ENCODE data around the gene RGS3. TPM values are rescaled to one million over a fixed set of nuclear protein-coding genes. Genes with fewer than 3 reads are reported as not detected.

RGS3 gene
- total RNA-seq, 6 donors from 2014 or later: 60.3 to 93.2 (median 72.6) TPM

- ATAC-seq (ENCODE audit: low FRiP score in 2 of 2): no peak
- 72 to 77% methylated on average over 8 of the region's 8 CpGs for WGBS, 2 donors
- Histone ChIP-seq H3K4me3 (no peak overlapping the region), H3K27ac (no peak overlapping the region), H3K27me3 (no peaks in the 10 kb centered on the region), H3K4me1 (peaks cover 17 to 27% (median 23%) of the 10 kb centered on the region in 4 donors), H3K9me3 (no peaks in the 10 kb centered on the region), H3K36me3 (no peaks in the 10 kb centered on the region)
- DNase-seq: no peak
- TF ChIP-seq POLR2AphosphoS5 (IDR thresholded peaks at IDR 0.05): no peak
- no peak for TF ChIP-seq EP300 (IDR thresholded peaks at IDR 0.05)
- TF ChIP-seq POLR2A (IDR thresholded peaks at IDR 0.05): no peak
- no peak for TF ChIP-seq CTCF (IDR thresholded peaks at IDR 0.05)
Measured at GRCh38 chr9:113622600-113623400, 159.3 kb downstream of the RGS3 start.

- TF ChIP-seq POLR2A (IDR thresholded peaks at IDR 0.05) (no peak), CTCF (IDR thresholded peaks at IDR 0.05) (no peak), POLR2AphosphoS5 (IDR thresholded peaks at IDR 0.05) (no peak), EP300 (IDR thresholded peaks at IDR 0.05) (no peak)
- H3K27me3 ChIP-seq: no peaks in the 10 kb centered on the region
- no peak overlapping the region for H3K27ac ChIP-seq
- H3K9me3 ChIP-seq: no peaks in the 10 kb centered on the region
- H3K36me3 ChIP-seq: no peaks in the 10 kb centered on the region
- peaks cover 17 to 27% (median 23%) of the 10 kb centered on the region in 4 donors for H3K4me1 ChIP-seq
- no peak overlapping the region for H3K4me3 ChIP-seq
- ATAC-seq (ENCODE audit: low FRiP score in 2 of 2): no peak
- WGBS, 2 donors: 89 to 97% methylated on average over 9 of the region's 9 CpGs
- no peak for DNase-seq
Measured at GRCh38 chr9:113623851-113624485, 160.4 kb downstream of the RGS3 start.

- Histone ChIP-seq H3K4me3 (no peak overlapping the region), H3K4me1 (peaks cover 17 to 25% (median 22%) of the 10 kb centered on the region in 4 donors), H3K27me3 (no peaks in the 10 kb centered on the region), H3K9me3 (no peaks in the 10 kb centered on the region), H3K27ac (no peak overlapping the region), H3K36me3 (no peaks in the 10 kb centered on the region)
- 77 to 82% methylated on average over 9 of the region's 9 CpGs for WGBS, 2 donors
- TF ChIP-seq POLR2AphosphoS5 (IDR thresholded peaks at IDR 0.05) (no peak), EP300 (IDR thresholded peaks at IDR 0.05) (no peak), CTCF (IDR thresholded peaks at IDR 0.05) (no peak), POLR2A (IDR thresholded peaks at IDR 0.05) (no peak)
- ATAC-seq (ENCODE audit: low FRiP score in 2 of 2) (no peak), DNase-seq (no peak)
Measured at GRCh38 chr9:113624721-113625120, 161.2 kb downstream of the RGS3 start.

DNA sequence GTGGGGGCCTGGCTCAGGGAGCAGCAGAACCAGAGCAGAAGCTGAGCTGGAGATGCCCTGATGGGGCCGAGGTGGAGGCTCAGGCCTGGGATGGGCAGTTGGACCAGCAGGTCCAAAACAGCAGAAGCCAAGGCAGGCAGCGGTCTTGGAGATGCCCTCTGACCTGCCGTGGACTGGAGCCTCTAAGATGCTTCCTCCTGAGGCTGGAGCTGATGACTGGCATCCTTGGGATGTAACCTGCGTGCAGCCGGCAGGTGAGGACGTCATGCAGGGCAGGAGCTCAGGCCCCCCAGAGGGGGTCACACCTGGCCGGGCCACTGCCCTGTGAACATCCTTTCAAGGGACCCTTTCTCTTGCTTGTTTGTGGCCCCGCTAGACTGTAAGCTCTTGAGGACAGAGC is 162.0 kb downstream of the RGS3 start:
- WGBS, 2 donors: 83 to 93% methylated on average over 1 to 8 of the region's 8 CpGs

More for the DNA sequence above, 162.0 kb downstream of the RGS3 start:
- Histone ChIP-seq H3K27me3 (no peaks in the 10 kb centered on the region), H3K4me1 (peaks cover 10 to 17% (median 14%) of the 10 kb centered on the region in 4 donors), H3K27ac (no peak overlapping the region), H3K36me3 (no peaks in the 10 kb centered on the region), H3K4me3 (no peak overlapping the region), H3K9me3 (no peaks in the 10 kb centered on the region)
- ATAC-seq (ENCODE audit: low FRiP score in 2 of 2): no peak
- no peak for TF ChIP-seq EP300 (IDR thresholded peaks at IDR 0.05)
- no peak for TF ChIP-seq CTCF (IDR thresholded peaks at IDR 0.05)
- no peak for TF ChIP-seq POLR2AphosphoS5 (IDR thresholded peaks at IDR 0.05)
- TF ChIP-seq POLR2A (IDR thresholded peaks at IDR 0.05): no peak
- peak in 1 of 2 donors; percentile 50 for DNase-seq
